GM12892 (cell line): Measurements from ENCODE around the gene MYORG.

Source experiments
- POLR2A ChIP-seq: IDR thresholded peaks from 2 replicates; pipeline ENCODE4 v1.6.1; 2011; ENCODE audit warnings: low read depth, low read length, control low read depth
- TAF1 ChIP-seq: IDR thresholded peaks from 2 replicates; pipeline ENCODE4 v1.6.1; 2011; ENCODE audit warnings: low read depth, mild to moderate bottlenecking, control low read depth, low read length, borderline replicate concordance

- no peak for TF ChIP-seq POLR2A
- TF ChIP-seq TAF1 = no peak
Measured at GRCh38 chr9:34399729-34400128, 23.0 kb upstream of the MYORG start.
